Brain microvascular endothelial cell (primary cell): Measurements from ENCODE around the gene RNF7.
"Not testable (repeated sequence)": the region's sequence is repeated elsewhere in the genome, so short reads cannot be mapped to it uniquely, and the experiment has no call there.

Source experiments
- DNase-seq: peaks from one replicate; pipeline ENCODE4 v3.0.0-alpha.2; 2020
- H3K27ac ChIP-seq: fragments of 250-450 bp; sonication (Bioruptor Pico); 2 replicates; pipeline ENCODE4 v1.5.1; 2020; ENCODE audit warnings: mild to moderate bottlenecking, moderate library complexity
- H3K27me3 ChIP-seq: fragments of 250-450 bp; sonication (Bioruptor Pico); replicated peaks from 2 replicates; pipeline ENCODE4 v1.5.1; 2020; ENCODE audit warnings: mild to moderate bottlenecking
- H3K36me3 ChIP-seq: fragments of 250-450 bp; sonication (Bioruptor Pico); replicated peaks from 2 replicates; pipeline ENCODE4 v1.5.1; 2020; ENCODE audit warnings: mild to moderate bottlenecking
- H3K4me3 ChIP-seq: 2 replicates; pipeline ENCODE4 v1.5.1; 2011; ENCODE audit warnings: low read depth, mild to moderate bottlenecking, control low read depth, low read length, moderate library complexity
- CTCF ChIP-seq: IDR thresholded peaks from 2 replicates; pipeline ENCODE4 v1.5.1; 2011; ENCODE audit warnings: low read depth, mild to moderate bottlenecking, moderate library complexity, low read length, control low read depth, inconsistent platforms; ENCODE audit errors: missing control alignments
- in situ Hi-C: cut with HindIII; loops from 2 replicates; pipeline ENCODE4 v1.10.0; 2017; ENCODE audit warnings: low sequenced_read_pairs, low pct_ligation_motif_present

The RNF7 gene

GRCh38 chr3:141738022-141738890 is at the start of gene RNF7:
Gene RNF7, plus strand, starts transcription at chr3:141738298. Its CDS starts 44 bp downstream, at chr3:141738342.
- TF ChIP-seq CTCF = peak; percentile 56
- Histone ChIP-seq H3K27ac (peak within 1 kb of the TSS; percentile 69), H3K27me3 (no peaks in the 10 kb centered on the region), H3K36me3 (no peaks in the 10 kb centered on the region), H3K4me3 (peak within 1 kb of the TSS; percentile 98)
- in situ Hi-C loops = no loop called here
- DNase-seq = peak; percentile 90

GRCh38 chr3:141690431-141691072 is 47.5 kb upstream of the RNF7 start:
- DNase-seq = no peak
- H3K36me3 ChIP-seq = no peaks in the 10 kb centered on the region
- in situ Hi-C loops = no loop called here
- TF ChIP-seq CTCF = no peak
- no peak overlapping the region for H3K4me3 ChIP-seq
- H3K27ac ChIP-seq = no peak overlapping the region
- H3K27me3 ChIP-seq = no peaks in the 10 kb centered on the region

- in situ Hi-C loops, H3K27ac ChIP-seq, H3K4me3 ChIP-seq, H3K36me3 ChIP-seq, DNase-seq, H3K27me3 ChIP-seq: not testable (repeated sequence)
These were observed 46.6 kb upstream of the RNF7 start for GRCh38 chr3:141691471-141691870.

- H3K36me3 ChIP-seq, H3K4me3 ChIP-seq, H3K27me3 ChIP-seq, DNase-seq, in situ Hi-C loops, H3K27ac ChIP-seq: not testable (repeated sequence)
These were observed 45.1 kb upstream of the RNF7 start for GRCh38 chr3:141692973-141693372.

GRCh38 chr3:141699324-141699723 is 38.8 kb upstream of the RNF7 start:
- Histone ChIP-seq H3K27ac (no peak overlapping the region), H3K27me3 (no peaks in the 10 kb centered on the region), H3K4me3 (no peak overlapping the region), H3K36me3 (no peaks in the 10 kb centered on the region)
- DNase-seq = no peak
- in situ Hi-C loops = no loop called here
- TF ChIP-seq CTCF = no peak

- in situ Hi-C loops = no loop called here
- no peak overlapping the region for H3K4me3 ChIP-seq
- DNase-seq = no peak
- H3K27ac ChIP-seq = no peak overlapping the region
- H3K27me3 ChIP-seq = no peaks in the 10 kb centered on the region
- H3K36me3 ChIP-seq = no peaks in the 10 kb centered on the region
- no peak for TF ChIP-seq CTCF
These were observed 38.2 kb upstream of the RNF7 start for GRCh38 chr3:141699897-141700296.

- not testable (repeated sequence) for H3K27me3 ChIP-seq
These were observed 34.7 kb upstream of the RNF7 start for GRCh38 chr3:141703367-141703766.

More at GRCh38 chr3:141703367-141703766, 34.7 kb upstream of the RNF7 start:
- H3K36me3 ChIP-seq, in situ Hi-C loops, H3K27ac ChIP-seq, DNase-seq, H3K4me3 ChIP-seq: not testable (repeated sequence)
